Smooth muscle cell of trachea (primary cell): ENCODE measurements around the gene RBM5. TPM values are rescaled to one million over a fixed set of nuclear protein-coding genes. Genes with fewer than 3 reads are reported as not detected.

Experiments used
- total RNA-seq: library from RNA; depleted of rRNA; stranded (reverse); fragments of >200 nt; gene quantifications from 2 replicates; pipeline ENCODE4 v1.2.1, GENCODE V29; 2014

RBM5 gene
- 126 and 184 TPM in 2 replicates for total RNA-seq

GRCh38 chr3:50088725-50089608 lies at the start of gene RBM5:
RBM5 (plus strand) TSS chr3:50088919; CDS start chr3:50090435, 1,516 bp downstream.

GRCh38 chr3:50154840-50155490 lies 66.2 kb downstream of the RBM5 start, which contains the start of gene SEMA3F:
SEMA3F (plus strand) TSS chr3:50155324; CDS start chr3:50159623, 4,299 bp downstream.

Other genes starting within 250 kb of the RBM5 start
- gene TRAIP, start 232.4 kb upstream of the RBM5 start, total RNA-seq: 1.2 and 4.4 TPM in 2 replicates
- not detected in 2 replicates for gene CAMKV, start 219.0 kb upstream of the RBM5 start, total RNA-seq
- 1.7 and 1.9 TPM in 2 replicates for gene MST1R, start 185.0 kb upstream of the RBM5 start, total RNA-seq
- gene MON1A, start 159.1 kb upstream of the RBM5 start, total RNA-seq: 14.1 and 19.2 TPM in 2 replicates
- gene RBM6, start 148.8 kb upstream of the RBM5 start, total RNA-seq: 38.2 and 64.1 TPM in 2 replicates
- 7.4 and 7.6 TPM in 2 replicates for gene SEMA3F, start 66.4 kb downstream of the RBM5 start, total RNA-seq
- not detected in 2 replicates for gene GNAT1, start 102.7 kb downstream of the RBM5 start, total RNA-seq
- not detected in 2 replicates for gene SLC38A3, start 116.4 kb downstream of the RBM5 start, total RNA-seq
- 340 and 347 TPM in 2 replicates for gene GNAI2, start 147.3 kb downstream of the RBM5 start, total RNA-seq
- 26.0 and 88.5 TPM in 2 replicates for gene SEMA3B, start 180.2 kb downstream of the RBM5 start, total RNA-seq
- gene LSMEM2, start 190.2 kb downstream of the RBM5 start, total RNA-seq: 0.17 TPM in 1 of 2 replicates, not detected in the other
- gene IFRD2, start 203.5 kb downstream of the RBM5 start, total RNA-seq: 50.6 and 51.2 TPM in 2 replicates
- gene HYAL3, start 210.5 kb downstream of the RBM5 start, total RNA-seq: 3.3 and 14.9 TPM in 2 replicates
- gene NAA80, start 210.5 kb downstream of the RBM5 start, total RNA-seq: 5.5 and 6.0 TPM in 2 replicates
- gene HYAL1, start 214.7 kb downstream of the RBM5 start, total RNA-seq: 4.2 and 6.1 TPM in 2 replicates
- gene HYAL2, start 233.8 kb downstream of the RBM5 start, total RNA-seq: 46.1 and 86.3 TPM in 2 replicates
- 11.2 and 20.8 TPM in 2 replicates for gene TUSC2, start 239.3 kb downstream of the RBM5 start, total RNA-seq